H9 (cell line): ENCODE measurements around the gene SLC29A1. TPM values are rescaled to one million over a fixed set of nuclear protein-coding genes. Genes with fewer than 3 reads are reported as not detected.

Experiments
- DNase-seq: peaks from one replicate; pipeline ENCODE4 v3.0.0-alpha.2; 2017
- H2AFZ ChIP-seq: one replicate; pipeline ENCODE4 v1.6.1; 2013; ENCODE audit warnings: mild to moderate bottlenecking, low read length, control low read depth, moderate library complexity
- H2AK5ac ChIP-seq: 2 replicates; pipeline ENCODE4 v1.6.1; 2013; ENCODE audit warnings: low read length, control low read depth, mixed read lengths; ENCODE audit not compliant: insufficient read length
- H2BK120ac ChIP-seq: one replicate; pipeline ENCODE4 v1.6.1; 2013; ENCODE audit warnings: low read depth, mild to moderate bottlenecking, low read length, control low read depth, inconsistent platforms; ENCODE audit not compliant: poor library complexity, severe bottlenecking
- H2BK12ac ChIP-seq: 2 replicates; pipeline ENCODE4 v1.6.1; 2013; ENCODE audit warnings: low read length, control low read depth, mixed read lengths, low read depth; ENCODE audit not compliant: insufficient read length
- H2BK15ac ChIP-seq: 2 replicates; pipeline ENCODE4 v1.6.1; 2013; ENCODE audit warnings: low read depth, low read length, control low read depth
- H2BK20ac ChIP-seq: one replicate; pipeline ENCODE4 v1.6.1; 2013; ENCODE audit warnings: low read depth, mild to moderate bottlenecking, low read length, control low read depth, inconsistent platforms; ENCODE audit not compliant: poor library complexity, severe bottlenecking
- H2BK5ac ChIP-seq: 2 replicates; pipeline ENCODE4 v1.6.1; 2013; ENCODE audit warnings: low read length, control low read depth, mixed read lengths; ENCODE audit not compliant: insufficient read length
- H3K14ac ChIP-seq: 2 replicates; pipeline ENCODE4 v1.6.1; 2013; ENCODE audit warnings: low read length, control low read depth; ENCODE audit not compliant: insufficient read depth
- H3K18ac ChIP-seq: 2 replicates; pipeline ENCODE4 v1.6.1; 2013; ENCODE audit warnings: low read depth, mild to moderate bottlenecking, mixed read lengths, low read length, control low read depth; ENCODE audit not compliant: insufficient read length
- H3K23ac ChIP-seq: 2 replicates; pipeline ENCODE4 v1.6.1; 2013; ENCODE audit warnings: low read length, control low read depth, mixed read lengths, low read depth; ENCODE audit not compliant: insufficient read length
- H3K23me2 ChIP-seq: 2 replicates; pipeline ENCODE4 v1.6.1; 2013; ENCODE audit warnings: low read depth, mild to moderate bottlenecking, mixed read lengths, low read length, control low read depth; ENCODE audit not compliant: insufficient read length, poor library complexity, severe bottlenecking
- H3K27ac ChIP-seq: 2 replicates; pipeline ENCODE4 v1.5.1; 2013; ENCODE audit warnings: low read length, control low read depth, mixed read lengths, low read depth; ENCODE audit not compliant: insufficient read length
- H3K27me3 ChIP-seq: 2 replicates; pipeline ENCODE4 v1.6.1; 2013; ENCODE audit warnings: low read length, control low read depth, inconsistent platforms; ENCODE audit not compliant: insufficient read depth
- H3K4ac ChIP-seq: 2 replicates; pipeline ENCODE4 v1.6.1; 2013; ENCODE audit warnings: low read depth, mild to moderate bottlenecking, control low read depth, inconsistent platforms, low read length, moderate library complexity
- H3K4me1 ChIP-seq: 2 replicates; pipeline ENCODE4 v1.6.1; 2013; ENCODE audit warnings: low read length, control low read depth, inconsistent platforms; ENCODE audit not compliant: insufficient read depth
- H3K4me2 ChIP-seq: 2 replicates; pipeline ENCODE4 v1.6.1; 2013; ENCODE audit warnings: low read length, control low read depth, mixed read lengths; ENCODE audit not compliant: insufficient read length, insufficient read depth
- H3K56ac ChIP-seq: 2 replicates; pipeline ENCODE4 v1.6.1; 2013; ENCODE audit warnings: low read depth, mild to moderate bottlenecking, mixed read lengths, low read length, control low read depth; ENCODE audit not compliant: insufficient read length
- H3K79me1 ChIP-seq: 2 replicates; pipeline ENCODE4 v1.6.1; 2013; ENCODE audit warnings: low read depth, mild to moderate bottlenecking, moderate library complexity, low read length, control low read depth, inconsistent platforms; ENCODE audit not compliant: insufficient read depth, poor library complexity, severe bottlenecking
- H3K79me2 ChIP-seq: 2 replicates; pipeline ENCODE4 v1.6.1; 2013; ENCODE audit warnings: low read length, control low read depth, inconsistent platforms; ENCODE audit not compliant: insufficient read depth
- H3K9ac ChIP-seq: 2 replicates; pipeline ENCODE4 v1.6.1; 2013; ENCODE audit warnings: low read length, control low read depth, mixed read lengths; ENCODE audit not compliant: insufficient read length; ENCODE audit errors: extremely low read depth
- H3K9me3 ChIP-seq: one replicate; pipeline ENCODE4 v1.6.1; 2013; ENCODE audit warnings: low read depth, low read length, inconsistent platforms; ENCODE audit not compliant: control insufficient read depth
- H3T11ph ChIP-seq: one replicate; pipeline ENCODE4 v1.6.1; 2013; ENCODE audit warnings: mild to moderate bottlenecking, low read length, control low read depth, inconsistent platforms
- H4K20me1 ChIP-seq: one replicate; pipeline ENCODE4 v1.6.1; 2013; ENCODE audit not compliant: control insufficient read depth, insufficient read length, insufficient read depth
- H4K5ac ChIP-seq: 2 replicates; pipeline ENCODE4 v1.6.1; 2013; ENCODE audit warnings: low read depth, mild to moderate bottlenecking, mixed read lengths, low read length, control low read depth; ENCODE audit not compliant: insufficient read length
- H4K8ac ChIP-seq: replicated peaks from 2 replicates; pipeline ENCODE4 v1.6.1; 2013; ENCODE audit warnings: low read length, control low read depth, mixed read lengths, low read depth; ENCODE audit not compliant: insufficient read length
- H4K91ac ChIP-seq: 2 replicates; pipeline ENCODE4 v1.6.1; 2013; ENCODE audit warnings: low read depth, mild to moderate bottlenecking, moderate library complexity, mixed read lengths, low read length, control low read depth; ENCODE audit not compliant: insufficient read length
- H3K27ac Mint-ChIP-seq, 3 experiments: 2 replicates in 2 of 3; 3 replicates in 1 of 3; pipeline ENCODE4 v1.8.0; 2020 to 2021; ENCODE audit warnings: mixed read lengths in 3 of 3, mild to moderate bottlenecking in 1 of 3, moderate library complexity in 1 of 3
- H3K27me3 Mint-ChIP-seq: 2 replicates; pipeline ENCODE4 v1.8.0; 2021; ENCODE audit warnings: low read depth, mild to moderate bottlenecking, moderate library complexity, mixed read lengths
- H3K36me3 Mint-ChIP-seq, 3 experiments: 2 replicates in 2 of 3; 3 replicates in 1 of 3; pipeline ENCODE4 v1.8.0; 2020 to 2021; ENCODE audit warnings: low read depth in 3 of 3, mixed read lengths in 3 of 3; ENCODE audit not compliant: insufficient read depth in 1 of 3
- H3K4me1 Mint-ChIP-seq, 2 experiments: 2 replicates each; pipeline ENCODE4 v1.8.0; 2020; ENCODE audit warnings: mixed read lengths in 2 of 2
- H3K4me3 Mint-ChIP-seq, 2 experiments: 2 replicates in 1 of 2; 3 replicates in 1 of 2; pipeline ENCODE4 v1.8.0; 2020 to 2021; ENCODE audit warnings: mild to moderate bottlenecking in 2 of 2, mixed read lengths in 2 of 2, moderate library complexity in 1 of 2
- H3K9me3 Mint-ChIP-seq, 2 experiments: 2 replicates in 1 of 2; 3 replicates in 1 of 2; pipeline ENCODE4 v1.8.0; 2020; ENCODE audit warnings: mild to moderate bottlenecking in 2 of 2, mixed read lengths in 2 of 2, moderate library complexity in 1 of 2
- WGBS: extraction: QIAGEN DNeasy Blood & Tissue Kit; methylation state at CpG from one replicate; pipeline ENCODE4 v1.1.7; 2013; ENCODE audit warnings: missing lambda C conversion rate, low lambda C conversion rate, mixed read lengths; ENCODE audit not compliant: insufficient read length; ENCODE audit errors: extremely low coverage; 5-methylcytosine and 5-hydroxymethylcytosine counted together
- total RNA-seq: library from RNA; stranded (reverse); gene quantifications from 2 replicates; pipeline ENCODE4 v1.2.1, GENCODE V29; 2021
- TF ChIP-seq, protein P1 (sequence below): fragments of 200-600 bp; sonication (generic); conservative IDR thresholded peaks from 3 replicates; pipeline ENCODE4 v1.8.0; 2021; ENCODE audit warnings: antibody characterized with exemption, mild to moderate bottlenecking

Gene SLC29A1
- total RNA-seq, 1 experiment from 2014 or later = 124 TPM

DNA sequence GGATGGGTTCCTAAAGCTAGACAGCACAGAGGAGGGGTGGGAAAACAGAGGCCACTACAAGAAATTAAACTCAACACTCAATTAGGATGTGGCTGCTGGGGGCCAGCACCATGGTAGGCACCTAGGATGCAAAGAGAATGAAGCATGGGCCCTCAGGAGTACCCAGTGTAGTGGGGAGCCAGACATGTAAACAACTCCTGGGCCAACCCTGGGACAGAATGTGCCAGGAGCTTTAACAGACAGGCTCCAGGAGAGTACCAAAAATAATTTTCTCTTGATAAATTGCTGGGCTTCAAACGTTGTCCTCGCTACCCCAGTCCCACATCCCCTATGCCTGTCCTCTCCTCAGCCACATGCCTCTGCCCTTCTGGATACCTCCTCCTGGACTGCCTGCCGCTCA, 48.5 kb downstream of the SLC29A1 start:
- H3K4me2 ChIP-seq = no peak overlapping the region
- no peak overlapping the region for H4K91ac ChIP-seq
- peaks cover 20% of the 10 kb centered on the region for H3K27me3 Mint-ChIP-seq
- no peaks in the 10 kb centered on the region; a peak in 1 of 7 replicates for H3K36me3 Mint-ChIP-seq
- H2BK120ac ChIP-seq = no peak overlapping the region
- H3K4me1 Mint-ChIP-seq = peaks cover 26 to 45% of the 10 kb centered on the region in 2 experiments
- H2BK5ac ChIP-seq = no peak overlapping the region
- H3K23ac ChIP-seq = no peak overlapping the region
- TF ChIP-seq, protein P1, sequence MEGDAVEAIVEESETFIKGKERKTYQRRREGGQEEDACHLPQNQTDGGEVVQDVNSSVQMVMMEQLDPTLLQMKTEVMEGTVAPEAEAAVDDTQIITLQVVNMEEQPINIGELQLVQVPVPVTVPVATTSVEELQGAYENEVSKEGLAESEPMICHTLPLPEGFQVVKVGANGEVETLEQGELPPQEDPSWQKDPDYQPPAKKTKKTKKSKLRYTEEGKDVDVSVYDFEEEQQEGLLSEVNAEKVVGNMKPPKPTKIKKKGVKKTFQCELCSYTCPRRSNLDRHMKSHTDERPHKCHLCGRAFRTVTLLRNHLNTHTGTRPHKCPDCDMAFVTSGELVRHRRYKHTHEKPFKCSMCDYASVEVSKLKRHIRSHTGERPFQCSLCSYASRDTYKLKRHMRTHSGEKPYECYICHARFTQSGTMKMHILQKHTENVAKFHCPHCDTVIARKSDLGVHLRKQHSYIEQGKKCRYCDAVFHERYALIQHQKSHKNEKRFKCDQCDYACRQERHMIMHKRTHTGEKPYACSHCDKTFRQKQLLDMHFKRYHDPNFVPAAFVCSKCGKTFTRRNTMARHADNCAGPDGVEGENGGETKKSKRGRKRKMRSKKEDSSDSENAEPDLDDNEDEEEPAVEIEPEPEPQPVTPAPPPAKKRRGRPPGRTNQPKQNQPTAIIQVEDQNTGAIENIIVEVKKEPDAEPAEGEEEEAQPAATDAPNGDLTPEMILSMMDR = no peak
- H3K23me2 ChIP-seq = peaks cover 5% of the 10 kb centered on the region
- no peak overlapping the region; a peak in 1 of 7 replicates for H3K27ac Mint-ChIP-seq
- H3K9ac ChIP-seq = no peak overlapping the region
- H3K27ac ChIP-seq = no peak overlapping the region
- no peak overlapping the region for H2BK20ac ChIP-seq
- H3K79me1 ChIP-seq = no peaks in the 10 kb centered on the region
- H3K56ac ChIP-seq = no peak overlapping the region
- H2BK12ac ChIP-seq = no peak overlapping the region
- H3K27me3 ChIP-seq = peaks cover 7% of the 10 kb centered on the region; the same call in 1 of the 2 replicates
- no peak overlapping the region for H3K18ac ChIP-seq
- no peak overlapping the region for H2AK5ac ChIP-seq
- no CpG with 5 or more reads among the region's 3 CpGs for WGBS
- H4K20me1 ChIP-seq = no peaks in the 10 kb centered on the region
- H3K79me2 ChIP-seq = no peaks in the 10 kb centered on the region
- peak overlapping the region; percentile 24 to 88; a peak in 4 of 5 replicates for H3K4me3 Mint-ChIP-seq
- no peak overlapping the region for H3K14ac ChIP-seq
- H2AFZ ChIP-seq = no peak overlapping the region
- no peaks in the 10 kb centered on the region for H3K9me3 Mint-ChIP-seq
- H3K9me3 ChIP-seq = no peaks in the 10 kb centered on the region
- H4K8ac ChIP-seq = no peak overlapping the region
- H3K4me1 ChIP-seq = peaks cover 12% of the 10 kb centered on the region; the same call in 1 of the 2 replicates
- H2BK15ac ChIP-seq = no peak overlapping the region
- DNase-seq = no peak
- H3K4ac ChIP-seq = no peak overlapping the region
- no peak overlapping the region for H3T11ph ChIP-seq
- H4K5ac ChIP-seq = no peak overlapping the region
